GM12872 (cell line): Measurements from ENCODE around the gene MAP3K4.

Experiments used
- CTCF ChIP-seq: IDR thresholded peaks from 3 replicates; pipeline ENCODE4 v1.5.1; 2011; ENCODE audit warnings: low read depth, mild to moderate bottlenecking, low read length, moderate library complexity; ENCODE audit not compliant: insufficient read depth

MAP3K4 gene

DNA sequence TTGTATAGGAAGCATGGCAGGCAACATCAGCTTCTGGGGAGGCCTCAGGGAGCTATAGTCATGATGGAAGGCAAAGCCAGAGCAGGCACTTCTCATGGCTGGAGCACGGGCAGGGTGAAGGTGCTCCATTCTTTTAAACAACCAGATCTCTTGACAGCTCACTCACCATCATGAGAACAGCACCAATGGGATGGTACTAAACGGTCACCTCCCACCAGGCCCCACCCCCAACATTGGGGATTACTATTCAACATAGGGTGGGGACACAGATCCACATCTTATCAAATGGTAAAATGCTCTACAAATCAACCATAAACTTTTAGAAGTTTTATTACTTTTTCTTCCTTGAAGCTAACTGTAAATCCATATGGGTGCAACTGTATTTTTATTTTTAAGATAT lies 61.5 kb downstream of the MAP3K4 start:
- TF ChIP-seq CTCF = no peak

DNA sequence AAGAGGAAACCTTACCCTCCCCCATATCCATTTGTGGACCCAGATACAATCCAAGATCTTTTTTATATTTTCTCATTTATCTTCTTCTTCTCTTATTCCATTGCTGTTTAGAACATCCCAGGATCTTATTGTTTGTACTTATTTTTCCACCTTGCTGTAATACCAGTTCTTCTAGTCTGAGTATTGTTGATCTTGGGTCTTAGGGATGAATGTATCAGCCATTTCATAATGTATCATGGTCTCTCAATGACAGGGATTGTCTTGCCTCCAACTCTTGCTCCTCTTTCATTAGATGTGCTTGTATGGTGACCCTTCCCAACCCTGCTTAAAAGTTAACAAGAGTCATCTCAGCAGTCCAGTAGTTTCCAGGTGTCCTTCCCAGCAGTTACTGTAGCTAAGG lies 63.3 kb downstream of the MAP3K4 start:
- no peak for TF ChIP-seq CTCF

- TF ChIP-seq CTCF = no peak
Observed at GRCh38 chr6:161056451-161056850, 64.9 kb downstream of the MAP3K4 start.

- no peak for TF ChIP-seq CTCF
Observed at GRCh38 chr6:161057103-161058091, 65.8 kb downstream of the MAP3K4 start.

GRCh38 chr6:161058741-161059140 lies 67.2 kb downstream of the MAP3K4 start:
- no peak for TF ChIP-seq CTCF

- no peak for TF ChIP-seq CTCF
Observed at GRCh38 chr6:161061576-161061975, 70.0 kb downstream of the MAP3K4 start.

DNA sequence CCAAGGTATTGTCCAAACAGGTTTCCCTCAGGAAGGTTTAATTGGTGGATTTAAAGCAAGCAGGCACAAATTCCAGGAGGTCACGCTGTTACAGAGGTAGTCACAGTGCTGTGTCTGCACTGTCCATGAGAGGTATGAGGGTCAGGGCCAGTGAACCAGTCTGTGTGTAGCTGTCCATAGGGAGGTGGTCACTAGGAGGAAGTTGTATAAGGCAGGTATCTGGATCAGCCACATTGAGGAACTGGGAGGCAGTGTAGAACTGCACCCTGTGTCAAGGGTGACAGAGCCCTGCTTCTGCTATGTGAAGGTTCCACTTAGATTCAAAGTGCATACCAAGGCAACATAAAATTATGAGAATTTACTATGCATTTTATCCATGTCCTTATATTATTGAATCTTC lies 73.3 kb downstream of the MAP3K4 start:
- TF ChIP-seq CTCF = no peak
